Uterus (tissue), 4 donors: Measurements from ENCODE around the gene STAT1. TPM values are rescaled to one million over a fixed set of nuclear protein-coding genes. Genes with fewer than 3 reads are reported as not detected.
A peak's percentile ranks its signal among the peaks of the same experiment; 100 is the strongest.

Source experiments
- DNase-seq, 2 donors: peaks; one replicate each; pipeline ENCODE4 v3.0.0-alpha.2; 2019 to 2020
- H3K27ac ChIP-seq, 2 donors: fragments of 200-600 bp; sonication (generic); 1 replicate in 1 of 2; 2 replicates in 1 of 2; pipeline ENCODE4 v1.5.1; 2016 to 2018
- H3K27me3 ChIP-seq, 2 donors: fragments of 200-600 bp; sonication (generic); one replicate each; pipeline ENCODE4 v1.5.1; 2018 to 2019; ENCODE audit warnings: control low read depth in 1 of 2
- H3K36me3 ChIP-seq, 2 donors: fragments of 200-600 bp; sonication (generic); one replicate each; pipeline ENCODE4 v1.5.1; 2019; ENCODE audit warnings: control low read depth in 1 of 2
- H3K4me1 ChIP-seq, 2 donors: fragments of 200-600 bp; sonication (generic); one replicate each; pipeline ENCODE4 v1.5.1; 2018 to 2019; ENCODE audit warnings: control low read depth in 1 of 2
- H3K4me3 ChIP-seq, 2 donors: fragments of 200-600 bp; sonication (generic); 1 replicate in 1 of 2; 2 replicates in 1 of 2; pipeline ENCODE4 v1.5.1; 2018 to 2019; ENCODE audit warnings: mild to moderate bottlenecking in 1 of 2
- H3K9me3 ChIP-seq, 2 donors: fragments of 200-600 bp; sonication (generic); one replicate each; pipeline ENCODE4 v1.5.1; 2019; ENCODE audit warnings: control low read depth in 1 of 2
- CTCF ChIP-seq, 4 experiments: fragments of 200-600 bp in 2 of 4; fragments of 450-650 bp in 2 of 4; sonication (generic) in 2 of 4; IDR thresholded peaks; one replicate each; pipeline ENCODE4 v1.5.1; 2016 to 2019; ENCODE audit warnings: antibody characterized with exemption in 4 of 4, mild to moderate bottlenecking in 2 of 4, moderate library complexity in 1 of 4
- POLR2A ChIP-seq, 2 donors: fragments of 450-650 bp; IDR thresholded peaks; one replicate each; pipeline ENCODE4 v1.6.1; 2016; ENCODE audit warnings: antibody characterized with exemption in 2 of 2, mild to moderate bottlenecking in 1 of 2, moderate library complexity in 1 of 2
- intact Hi-C: fragments of 100-400 bp; cut with DNase I; formaldehyde crosslinking; loops from one replicate; pipeline ENCODE4 v1.15.1; 2023; ENCODE audit warnings: low total_unique reads
- total RNA-seq, 4 donors: library from RNA; depleted of rRNA in 3 of 4; stranded (reverse); fragments of >200 nt in 3 of 4; gene quantifications; one replicate each; pipeline versions ENCODE4 v1.1.0 to v1.2.4, GENCODE V29; 2014 to 2023
- donor health status: DM: yes; HTN: yes; CAD: no.

The STAT1 gene
- total RNA-seq, 4 donors from 2014 or later = 20.7 to 83.0 (median 56.1) TPM

- intact Hi-C loops = no loop called here
- TF ChIP-seq POLR2A (IDR thresholded peaks at IDR 0.05) = no peak
- no peak for TF ChIP-seq CTCF (IDR thresholded peaks at IDR 0.05)
- no peaks in the 10 kb centered on the region for H3K9me3 ChIP-seq
- no peak for DNase-seq
- H3K27me3 ChIP-seq = no peaks in the 10 kb centered on the region
- no peak overlapping the region for H3K27ac ChIP-seq
- no peaks in the 10 kb centered on the region for H3K4me1 ChIP-seq
- H3K4me3 ChIP-seq = no peak overlapping the region
- no peaks in the 10 kb centered on the region for H3K36me3 ChIP-seq
Measured at GRCh38 chr2:190981733-190982132, 32.2 kb downstream of the STAT1 start.

GRCh38 chr2:190981333-190981732 is 32.6 kb downstream of the STAT1 start:
- no peaks in the 10 kb centered on the region for H3K4me1 ChIP-seq
- no peak overlapping the region for H3K27ac ChIP-seq
- H3K9me3 ChIP-seq = no peaks in the 10 kb centered on the region
- DNase-seq = no peak
- H3K4me3 ChIP-seq = no peak overlapping the region
- no peaks in the 10 kb centered on the region for H3K27me3 ChIP-seq
- intact Hi-C loops = no loop called here
- TF ChIP-seq POLR2A (IDR thresholded peaks at IDR 0.05) (no peak), CTCF (IDR thresholded peaks at IDR 0.05) (no peak)
- no peaks in the 10 kb centered on the region for H3K36me3 ChIP-seq

GRCh38 chr2:190980630-190981209 is 33.3 kb downstream of the STAT1 start:
- H3K4me3 ChIP-seq = no peak overlapping the region
- no peak for DNase-seq
- no peaks in the 10 kb centered on the region for H3K36me3 ChIP-seq
- H3K4me1 ChIP-seq = no peaks in the 10 kb centered on the region
- no peaks in the 10 kb centered on the region for H3K27me3 ChIP-seq
- TF ChIP-seq POLR2A (IDR thresholded peaks at IDR 0.05) (no peak), CTCF (IDR thresholded peaks at IDR 0.05) (no peak)
- H3K9me3 ChIP-seq = no peaks in the 10 kb centered on the region
- peak overlapping the region in 1 of 2 donors; percentile 15 for H3K27ac ChIP-seq
- intact Hi-C loops = no loop called here

- intact Hi-C loops = no loop called here
- TF ChIP-seq POLR2A (IDR thresholded peaks at IDR 0.05) (no peak), CTCF (IDR thresholded peaks at IDR 0.05) (no peak)
- Histone ChIP-seq H3K9me3 (no peaks in the 10 kb centered on the region), H3K27ac (peak overlapping the region; percentile 15 to 47), H3K27me3 (no peaks in the 10 kb centered on the region), H3K36me3 (no peaks in the 10 kb centered on the region), H3K4me1 (no peaks in the 10 kb centered on the region), H3K4me3 (no peak overlapping the region)
- DNase-seq = peak; percentile 29 to 64
Measured at GRCh38 chr2:190979906-190980629, 33.9 kb downstream of the STAT1 start.

- no peaks in the 10 kb centered on the region for H3K27me3 ChIP-seq
- TF ChIP-seq CTCF (IDR thresholded peaks at IDR 0.05) (no peak), POLR2A (IDR thresholded peaks at IDR 0.05) (no peak)
- no peak for DNase-seq
- no peaks in the 10 kb centered on the region for H3K36me3 ChIP-seq
- intact Hi-C loops = no loop called here
- no peak overlapping the region for H3K27ac ChIP-seq
- H3K4me1 ChIP-seq = no peaks in the 10 kb centered on the region
- no peaks in the 10 kb centered on the region for H3K9me3 ChIP-seq
- no peak overlapping the region for H3K4me3 ChIP-seq
Measured at GRCh38 chr2:190978389-190979053, 35.5 kb downstream of the STAT1 start.
